Amygdala (tissue), 56 donors: ENCODE results near the gene VSIG10.

Experiments used
- DNase-seq, 56 donors: peaks; one replicate each; lab custom pipeline; 2025; lab: John Stamatoyannopoulos, UW

VSIG10 gene

GRCh38 chr12:118061011-118061872, 42.6 kb downstream of the VSIG10 start, which contains the start of gene WSB2:
WSB2 (minus strand) TSS chr12:118061179; CDS start chr12:118061048, 131 bp downstream.
- peak in 54 of 56 donors; percentile 21 to 85 (median 64) for DNase-seq

DNA sequence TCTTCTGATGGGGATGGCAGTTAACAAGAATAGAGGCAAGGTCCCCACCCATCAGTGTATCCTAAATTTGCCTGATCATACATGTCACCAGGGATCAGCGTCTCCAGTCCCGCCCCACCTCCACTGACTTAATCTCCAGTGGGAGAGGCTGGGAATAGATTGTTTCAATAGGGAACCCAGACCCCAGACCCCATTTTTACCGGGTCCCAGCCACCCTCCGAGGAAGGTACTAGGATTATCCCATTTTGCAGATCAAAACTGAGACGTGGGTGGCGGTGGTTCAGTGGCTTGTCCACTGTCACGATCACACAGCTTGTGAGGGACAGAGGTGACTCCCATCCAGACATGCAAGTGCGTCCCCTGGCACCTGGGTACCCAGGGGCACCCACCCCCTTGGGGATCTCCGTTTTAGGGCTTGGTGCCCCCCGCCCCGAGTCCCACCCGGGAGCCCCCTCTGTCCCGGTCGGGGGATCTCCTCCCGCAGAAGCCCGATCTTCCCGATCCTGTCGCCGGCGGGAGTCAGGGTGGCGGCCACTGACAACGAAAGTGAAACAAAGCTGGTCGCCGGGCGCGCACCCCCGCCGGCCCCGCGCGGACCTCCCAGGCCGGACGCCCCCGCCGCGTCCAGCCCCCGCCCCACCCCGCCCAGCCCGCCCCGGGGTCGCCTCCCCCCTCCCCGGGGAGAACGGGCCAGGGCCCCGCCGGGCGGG, 43.4 kb downstream of the VSIG10 start:
- peak in 39 of 56 donors; percentile 3 to 76 (median 46) for DNase-seq

GRCh38 chr12:118059341-118060191, 44.2 kb downstream of the VSIG10 start:
- peak in 6 of 56 donors; percentile 6 to 62 (median 32) for DNase-seq

- DNase-seq: no peak
Observed at GRCh38 chr12:118058881-118059280, 44.9 kb downstream of the VSIG10 start.

DNA sequence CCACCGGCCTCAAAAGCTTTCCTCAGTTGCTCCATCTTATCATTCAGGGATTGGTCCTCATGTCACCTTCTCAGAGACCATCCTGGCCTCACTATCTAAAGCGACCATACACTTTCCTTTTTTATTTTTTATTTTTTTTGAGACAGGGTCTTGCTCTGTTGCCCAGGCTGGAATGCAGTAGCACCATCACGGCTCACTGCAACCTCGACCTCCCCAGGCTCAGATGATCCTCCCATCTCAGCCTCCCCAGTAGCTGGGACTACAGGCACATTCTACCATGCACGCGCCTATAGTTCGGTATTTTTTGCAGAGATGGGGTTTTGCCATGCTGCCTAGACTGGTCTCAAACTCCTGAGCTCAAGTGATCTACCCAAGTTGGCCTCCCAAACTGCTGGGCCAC, 45.6 kb downstream of the VSIG10 start:
- no peak for DNase-seq

- no peak for DNase-seq
Observed at GRCh38 chr12:118055865-118056773, 47.7 kb downstream of the VSIG10 start.

DNA sequence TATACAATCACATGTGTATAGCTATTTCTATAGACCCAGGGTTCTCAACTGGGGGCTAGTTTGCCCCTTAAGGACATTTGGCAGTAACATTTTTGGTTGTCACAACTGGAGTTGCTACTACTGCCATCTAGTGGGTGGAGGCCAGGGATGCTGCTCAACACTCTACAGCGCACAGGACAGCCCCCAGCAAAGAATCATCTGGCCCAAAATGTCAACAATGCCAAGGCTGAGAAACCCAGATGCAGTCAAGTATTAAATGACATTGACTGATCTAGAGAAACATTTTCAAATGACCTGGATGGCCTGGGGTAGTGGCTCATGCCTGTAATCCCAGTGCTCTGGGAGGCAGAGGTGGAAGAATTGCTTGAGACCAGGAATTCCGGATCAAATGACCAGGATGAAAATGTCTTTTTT, 48.7 kb downstream of the VSIG10 start:
- peak in 8 of 56 donors; percentile 1 to 33 (median 8) for DNase-seq

DNA sequence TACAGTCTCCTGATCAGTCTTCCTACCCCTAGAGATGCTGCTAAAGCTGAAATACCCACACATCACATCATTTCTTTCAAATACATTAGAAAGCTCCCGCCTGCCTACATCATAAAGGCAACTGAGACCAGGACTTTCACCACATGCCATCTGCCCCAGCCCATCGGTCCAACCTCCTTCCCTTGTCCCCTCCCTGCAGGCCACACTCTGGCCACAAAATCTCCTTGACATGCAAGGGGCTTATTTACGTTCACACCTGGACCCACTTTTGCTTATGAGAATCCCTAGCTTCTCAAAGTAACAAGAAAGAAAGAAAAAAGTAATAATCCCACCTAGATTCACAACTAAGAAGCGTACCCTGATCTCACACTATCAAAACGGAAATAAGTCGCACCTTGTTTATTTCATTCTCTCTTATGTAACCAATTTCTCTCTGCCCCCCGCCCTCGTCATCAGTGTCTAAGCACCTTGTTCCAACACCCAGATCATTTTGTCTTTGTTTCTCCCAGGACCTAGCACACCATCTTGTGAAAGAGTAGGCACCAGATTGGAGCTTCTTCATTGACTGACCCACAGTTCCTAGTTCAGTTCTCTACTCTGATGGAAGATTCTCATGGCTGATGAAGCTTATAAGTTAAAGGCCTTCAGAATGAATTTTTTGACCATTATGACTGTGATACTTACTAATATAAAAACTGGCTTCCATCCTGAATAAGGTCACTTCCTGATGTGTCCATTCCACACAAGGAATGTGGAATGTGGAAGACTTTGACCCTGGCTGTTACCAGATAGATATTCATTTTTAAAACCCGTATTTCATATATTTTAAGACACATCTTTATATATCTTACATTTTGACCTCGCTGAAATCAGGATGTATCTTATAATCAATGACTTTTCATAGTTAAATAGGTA, 50.5 kb downstream of the VSIG10 start:
- DNase-seq: no peak

DNA sequence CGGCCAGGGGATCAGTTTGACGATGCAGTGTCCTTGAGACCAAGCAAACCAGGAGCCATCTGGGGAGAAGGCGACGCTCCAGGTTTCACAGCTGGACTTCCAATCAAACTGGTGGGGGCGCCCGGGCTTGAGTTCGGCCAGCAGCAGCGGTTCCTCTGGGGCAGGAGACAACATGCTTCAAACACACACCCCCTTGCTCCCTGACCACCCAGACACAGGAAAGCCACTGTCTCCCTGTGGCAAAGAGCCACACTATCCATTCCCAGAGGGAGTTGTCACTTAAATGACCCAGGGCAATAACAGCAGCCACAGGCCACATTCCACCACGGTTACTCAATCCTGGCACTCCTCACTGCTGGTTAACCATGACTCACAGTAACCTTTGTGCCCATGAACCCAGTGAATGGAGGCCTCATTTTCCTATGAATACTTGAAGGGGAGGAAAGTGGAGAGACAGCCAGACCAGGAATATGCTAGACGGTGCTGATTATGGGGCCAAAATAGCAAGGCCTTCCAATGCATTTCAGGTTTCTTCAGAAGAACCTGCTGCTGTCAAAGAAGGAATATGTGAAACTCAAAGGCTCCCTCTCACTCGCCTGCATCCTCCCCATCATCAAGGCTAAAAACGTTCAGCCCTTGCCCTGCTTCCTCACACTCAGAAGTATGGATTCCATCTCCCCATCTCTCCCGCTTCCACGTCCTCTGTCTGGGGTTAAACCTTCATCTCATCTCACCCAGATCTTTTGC, 51.3 kb downstream of the VSIG10 start:
- peak in 38 of 56 donors; percentile 3 to 74 (median 29) for DNase-seq

- DNase-seq: no peak
Observed at GRCh38 chr12:118050972-118051910, 52.6 kb downstream of the VSIG10 start.

DNA sequence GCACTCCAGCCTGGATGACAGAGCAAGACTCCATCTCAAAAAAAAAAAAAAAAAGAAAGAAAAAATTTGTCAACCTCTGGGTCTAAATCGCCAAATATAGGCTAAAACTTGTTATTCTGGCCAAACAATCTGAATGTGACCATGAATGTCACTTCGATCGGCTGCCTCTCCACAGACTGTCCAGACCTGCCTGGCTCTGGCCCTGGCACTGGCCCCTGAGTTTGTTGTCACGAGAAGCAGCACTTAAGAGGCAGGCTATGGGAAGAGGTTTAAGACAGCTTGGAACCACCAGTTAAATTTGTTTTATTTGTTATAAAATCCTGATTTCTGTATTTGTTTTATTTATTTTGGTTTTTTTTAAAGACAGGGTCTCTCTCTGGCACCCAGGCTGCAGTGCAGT, 57.4 kb downstream of the VSIG10 start:
- no peak for DNase-seq

- no peak for DNase-seq
Observed at GRCh38 chr12:118044577-118044976, 59.2 kb downstream of the VSIG10 start.

DNA sequence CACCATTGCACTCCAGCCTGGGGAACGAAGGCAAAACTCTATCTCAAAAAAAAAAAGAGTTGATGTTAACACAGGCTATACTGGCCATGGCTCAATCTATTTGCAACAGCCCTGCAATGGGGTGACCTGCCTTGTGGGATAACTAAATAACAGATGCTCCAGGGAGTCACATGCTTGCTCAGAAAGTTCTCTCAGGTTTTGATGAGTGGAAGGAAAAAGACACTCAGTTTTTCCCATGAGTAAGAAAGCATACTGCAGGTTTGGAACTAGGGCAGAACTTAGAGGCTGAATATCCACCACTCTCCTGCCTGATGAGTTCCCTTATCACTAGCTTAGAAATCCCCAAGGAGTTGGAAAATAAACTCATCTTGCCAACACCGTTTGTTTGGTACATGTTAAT, 59.7 kb downstream of the VSIG10 start:
- DNase-seq: no peak

DNA sequence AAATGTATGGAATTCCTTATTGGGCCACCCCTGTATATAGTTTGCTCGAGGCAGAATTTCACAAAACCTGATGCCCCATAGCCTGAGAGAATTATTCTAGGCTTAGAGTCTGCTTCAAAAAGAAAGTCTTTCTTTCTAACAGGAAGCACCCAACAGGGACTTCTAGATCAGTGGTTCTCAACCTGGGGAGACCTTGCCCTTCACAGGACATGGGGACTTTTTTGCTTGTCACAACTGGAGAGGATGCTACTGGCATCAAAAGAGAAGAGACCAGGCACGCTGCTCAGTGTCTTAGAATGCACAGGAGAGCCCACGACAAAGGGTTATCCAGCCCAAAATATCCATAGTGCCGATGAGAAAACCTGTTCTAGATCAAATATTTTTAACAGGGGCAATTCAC, 61.7 kb downstream of the VSIG10 start:
- DNase-seq: no peak

DNA sequence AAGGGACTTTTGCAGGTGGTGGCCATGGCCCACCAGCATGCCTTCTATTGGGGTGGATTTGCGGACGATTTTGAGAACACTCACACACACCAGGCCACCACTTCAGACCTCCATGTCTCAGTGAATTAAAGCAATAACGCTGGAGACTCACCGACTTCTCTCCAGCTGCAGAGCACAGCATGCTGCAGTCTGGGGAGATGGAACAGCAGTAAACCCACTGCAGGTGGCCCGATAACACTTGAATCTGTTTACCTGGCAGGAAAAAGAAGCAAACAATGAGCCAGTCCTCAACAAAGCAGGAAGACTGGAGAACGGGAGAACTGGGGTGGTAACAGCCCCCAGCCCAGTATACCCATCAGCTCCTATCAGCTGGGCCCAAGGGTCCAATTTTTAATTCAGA, 65.7 kb downstream of the VSIG10 start:
- DNase-seq: no peak

DNA sequence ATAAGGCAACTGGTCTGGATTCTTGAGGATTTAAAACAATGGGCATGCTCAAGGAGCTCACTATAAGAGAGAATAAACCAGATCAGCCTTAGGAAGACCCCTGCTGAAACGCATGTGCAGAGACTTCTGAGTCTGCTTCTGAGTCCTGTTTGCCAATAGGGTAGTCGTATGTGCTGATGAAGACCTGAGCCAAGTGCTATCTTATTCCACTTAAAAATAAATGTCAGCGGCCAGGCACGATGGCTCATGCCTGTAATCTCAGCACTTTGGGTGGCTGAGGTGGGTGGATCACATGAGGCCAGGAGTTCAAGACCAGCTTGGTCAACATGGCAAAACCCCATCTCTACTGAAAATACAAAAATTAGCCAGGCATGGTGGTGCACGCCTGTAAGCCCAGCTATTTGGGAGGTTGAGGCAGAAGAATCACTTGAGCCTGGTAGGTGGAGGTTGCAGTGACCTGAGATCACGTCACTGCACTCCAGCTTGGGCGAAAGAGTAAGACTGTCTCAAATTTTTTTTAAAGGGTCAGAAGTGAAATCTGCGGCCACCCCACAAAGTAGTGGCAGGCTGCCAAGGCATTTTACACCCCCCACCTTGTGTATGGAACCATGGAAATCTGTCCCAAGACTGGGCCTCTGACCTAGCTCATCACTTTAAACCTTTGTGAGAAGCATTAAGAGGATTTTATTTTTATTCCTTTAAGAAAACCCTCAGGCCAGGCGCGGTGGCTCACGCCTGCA, 67.0 kb downstream of the VSIG10 start:
- DNase-seq: no peak
